GM12892 (cell line): Measurements from ENCODE around the gene ASTN1.

Experiments used
- DNase-seq: peaks from one replicate; pipeline ENCODE4 v3.0.0; 2011; ENCODE audit not compliant: insufficient read length
- FAIRE-seq: peaks from 2 replicates; lab custom pipeline; 2011; peaks lifted over from hg19 to GRCh38; lab: Jason Lieb, UNC
- POLR2A ChIP-seq: IDR thresholded peaks from 2 replicates; pipeline ENCODE4 v1.6.1; 2011; ENCODE audit warnings: low read depth, low read length, control low read depth
- POLR2AphosphoS5 ChIP-seq: IDR thresholded peaks from 2 replicates; pipeline ENCODE4 v1.6.1; 2011; ENCODE audit warnings: low read depth, low read length, control low read depth
- TAF1 ChIP-seq: IDR thresholded peaks from 2 replicates; pipeline ENCODE4 v1.6.1; 2011; ENCODE audit warnings: low read depth, mild to moderate bottlenecking, control low read depth, low read length, borderline replicate concordance

Gene ASTN1

GRCh38 chr1:176950736-176951324 is 213.7 kb downstream of the ASTN1 start:
- no peak for FAIRE-seq
- no peak for TF ChIP-seq POLR2A
- TF ChIP-seq POLR2AphosphoS5 = no peak
- TF ChIP-seq TAF1 = no peak
- DNase-seq = no peak

DNA sequence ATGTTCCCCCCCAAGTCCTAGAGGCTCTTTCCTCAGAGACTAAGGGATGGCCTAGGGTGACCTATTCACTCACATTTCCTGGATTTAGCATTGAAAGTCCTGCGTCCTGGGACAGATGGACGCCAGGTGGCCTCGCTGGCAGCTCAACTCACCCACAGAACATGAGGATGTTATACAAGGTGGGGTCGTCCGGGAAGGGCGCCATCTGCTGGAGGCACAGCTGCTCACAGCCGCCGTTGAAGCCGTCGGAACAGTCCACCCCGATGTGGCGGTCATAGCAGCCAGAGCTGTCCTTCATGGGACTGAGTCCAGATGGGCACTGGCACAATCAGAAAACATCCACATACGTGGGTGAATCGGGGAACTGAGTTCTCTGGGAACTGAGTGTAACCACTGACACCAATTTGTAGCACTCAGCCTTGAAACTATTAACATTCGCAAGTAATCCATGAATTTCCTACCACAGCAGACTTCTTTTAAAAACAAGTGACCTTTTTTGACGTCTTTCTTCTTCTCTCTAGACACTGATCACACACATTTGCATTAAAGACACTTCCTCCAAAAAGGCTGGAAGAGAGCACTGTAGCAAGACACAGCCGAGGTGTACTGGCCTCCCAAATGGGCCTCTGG is 215.4 kb downstream of the ASTN1 start:
- DNase-seq (peak; percentile 12), FAIRE-seq (peak; percentile 70)
- TF ChIP-seq POLR2A (no peak), POLR2AphosphoS5 (no peak), TAF1 (no peak)

DNA sequence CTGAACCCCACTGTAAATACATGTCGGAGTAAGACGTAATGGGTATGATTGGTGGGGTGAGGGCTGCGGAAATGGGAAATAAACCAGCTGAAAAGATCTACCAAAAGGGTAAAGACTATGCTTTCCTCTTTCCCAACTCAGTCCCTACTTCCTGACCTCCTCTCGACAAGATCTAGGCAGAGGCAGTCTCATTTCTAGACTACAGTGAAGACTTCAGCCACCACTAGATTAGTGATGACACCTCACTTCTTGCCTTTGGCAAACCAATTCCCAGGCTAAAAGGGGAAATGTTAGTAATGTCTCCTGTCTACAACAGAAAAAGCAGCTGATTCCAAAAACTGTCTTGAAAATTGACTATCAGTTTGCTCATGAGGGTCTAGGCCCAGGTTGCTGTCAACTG is 219.9 kb downstream of the ASTN1 start:
- no peak for DNase-seq
- FAIRE-seq = no peak
- TF ChIP-seq POLR2A = no peak
- no peak for TF ChIP-seq TAF1
- TF ChIP-seq POLR2AphosphoS5 = no peak

DNA sequence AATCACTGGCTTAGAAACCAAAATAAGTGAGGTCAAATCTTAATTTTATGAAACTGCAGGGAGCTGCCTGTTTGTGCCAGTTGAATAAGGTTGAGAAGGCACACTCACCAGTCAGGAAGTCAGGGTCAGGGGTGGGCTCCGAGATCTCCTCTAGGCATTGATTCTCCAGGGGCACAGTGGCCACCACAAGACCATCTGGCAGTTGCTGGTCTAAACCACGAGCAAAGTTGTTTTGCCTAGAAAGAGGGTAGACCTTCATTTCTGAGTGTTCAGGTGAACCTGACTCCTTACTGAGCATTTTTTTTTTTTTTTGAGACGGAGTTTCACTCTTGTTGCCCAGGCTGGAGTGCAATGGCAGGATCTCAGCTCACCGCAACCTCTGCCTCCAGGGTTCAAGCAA is 220.7 kb downstream of the ASTN1 start:
- DNase-seq (no peak), FAIRE-seq (no peak)
- no peak for TF ChIP-seq TAF1
- TF ChIP-seq POLR2A = no peak
- TF ChIP-seq POLR2AphosphoS5 = no peak

DNA sequence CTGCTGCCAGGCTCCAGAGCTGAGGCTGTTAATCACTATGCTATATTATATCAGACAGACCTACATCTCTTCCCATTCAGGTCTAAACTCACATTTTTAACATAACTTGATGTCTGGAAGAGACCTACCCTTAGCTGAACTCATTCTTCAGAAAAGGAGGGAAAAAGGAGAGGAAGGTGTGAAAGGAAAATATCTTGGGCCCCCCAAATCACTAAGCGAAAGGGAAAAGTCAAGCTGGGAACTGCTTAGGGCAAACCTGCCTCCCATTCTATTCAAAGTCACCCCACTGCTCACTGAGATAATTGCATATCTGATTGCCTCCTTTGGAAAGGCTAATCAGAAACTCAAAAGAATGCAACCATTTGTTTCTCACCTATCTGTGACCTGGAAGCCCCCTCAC is 222.2 kb downstream of the ASTN1 start:
- no peak for TF ChIP-seq TAF1
- TF ChIP-seq POLR2A = no peak
- TF ChIP-seq POLR2AphosphoS5 = no peak
- FAIRE-seq (no peak), DNase-seq (no peak)

DNA sequence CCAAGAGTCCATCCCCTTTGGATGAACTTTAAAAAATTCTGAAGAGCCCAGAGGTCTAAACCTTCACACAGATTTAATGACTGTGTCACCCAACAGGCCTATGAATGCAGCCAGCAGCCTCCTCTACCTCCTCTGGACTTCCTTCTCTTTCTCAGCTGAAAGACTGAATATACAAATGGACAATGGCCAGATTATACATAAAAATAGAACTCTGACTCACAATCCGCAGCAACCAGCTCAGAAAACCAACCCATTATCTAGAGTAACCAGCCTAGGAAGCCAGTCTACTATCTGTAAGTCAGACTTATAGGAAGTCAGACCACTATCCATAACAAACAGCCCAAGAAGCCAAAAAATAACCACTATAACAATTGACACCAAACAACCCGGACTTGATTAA is 224.5 kb downstream of the ASTN1 start:
- FAIRE-seq (no peak), DNase-seq (no peak)
- TF ChIP-seq POLR2AphosphoS5 (no peak), POLR2A (no peak), TAF1 (no peak)

GRCh38 chr1:176938375-176938774 is 226.1 kb downstream of the ASTN1 start:
- FAIRE-seq (no peak), DNase-seq (no peak)
- TF ChIP-seq TAF1 = no peak
- no peak for TF ChIP-seq POLR2A
- TF ChIP-seq POLR2AphosphoS5 = no peak

GRCh38 chr1:176934370-176934769 is 230.1 kb downstream of the ASTN1 start:
- FAIRE-seq (no peak), DNase-seq (no peak)
- TF ChIP-seq POLR2A (no peak), TAF1 (no peak), POLR2AphosphoS5 (no peak)

GRCh38 chr1:176932114-176933104 is 232.1 kb downstream of the ASTN1 start:
- TF ChIP-seq POLR2AphosphoS5 (no peak), TAF1 (no peak), POLR2A (no peak)
- no peak for FAIRE-seq
- DNase-seq = no peak

DNA sequence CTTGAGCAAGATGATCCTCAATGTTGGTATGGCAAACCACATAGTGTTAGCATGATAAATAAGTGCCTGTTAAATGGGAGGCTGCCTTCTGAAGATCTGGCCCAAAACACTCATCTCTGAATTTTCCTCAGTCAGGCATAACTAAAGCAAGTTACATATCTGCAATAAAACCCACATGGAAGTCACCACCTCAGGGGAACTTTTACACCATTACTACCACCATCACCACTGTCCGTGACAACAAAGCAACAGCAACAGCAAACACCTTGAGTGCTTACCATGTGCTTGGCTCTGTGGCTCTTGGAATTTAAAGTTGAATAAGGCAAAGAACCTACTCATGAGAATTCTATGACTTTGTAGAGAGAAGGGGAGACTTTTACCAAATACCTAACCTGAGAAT is 233.0 kb downstream of the ASTN1 start:
- TF ChIP-seq TAF1 (no peak), POLR2AphosphoS5 (no peak), POLR2A (no peak)
- FAIRE-seq (no peak), DNase-seq (no peak)

DNA sequence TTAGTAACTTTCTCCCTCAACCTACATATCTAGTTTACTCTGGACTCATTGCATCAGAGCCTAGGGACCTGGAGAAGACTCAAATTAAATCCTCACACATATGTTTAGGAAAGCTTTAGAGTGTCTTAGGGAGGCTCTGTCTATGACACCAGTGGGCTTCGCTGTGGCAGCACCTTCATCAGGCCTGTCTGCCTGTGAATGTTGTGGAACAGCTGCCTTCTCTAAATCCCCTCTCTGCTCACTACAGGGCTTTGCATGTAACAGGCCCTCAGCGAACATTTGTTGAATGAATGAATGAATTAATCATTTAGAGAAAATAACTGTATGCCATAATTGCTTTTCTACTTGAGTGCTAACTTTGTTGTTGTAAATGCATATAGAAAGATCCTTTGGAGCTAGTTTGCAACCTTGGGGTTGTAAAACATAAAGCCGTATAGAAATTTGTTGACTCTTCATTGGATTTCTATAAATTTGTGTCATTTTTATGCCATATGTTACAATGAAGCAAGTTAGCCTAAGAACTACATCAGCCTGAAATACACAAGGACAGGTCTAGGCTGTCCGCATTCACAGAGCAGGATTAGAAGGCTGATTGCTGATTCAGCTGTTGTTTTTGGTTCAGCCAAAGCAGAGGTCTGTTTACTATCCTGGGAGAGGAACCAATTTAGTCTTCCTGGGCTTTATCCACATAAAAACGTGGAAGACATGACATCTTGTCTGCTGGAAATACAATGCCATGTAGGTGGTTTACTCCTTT is 238.0 kb downstream of the ASTN1 start:
- no peak for TF ChIP-seq TAF1
- no peak for TF ChIP-seq POLR2AphosphoS5
- no peak for TF ChIP-seq POLR2A
- no peak for FAIRE-seq
- DNase-seq = no peak
